ENCODE results near the gene GPR12. TPM values are rescaled to one million over a fixed set of nuclear protein-coding genes. Genes with fewer than 3 reads are reported as not detected.

GPR12 gene
- polyA plus RNA-seq, 6 donors from 2014 or later = 0.11 TPM; not detected in 5

DNA sequence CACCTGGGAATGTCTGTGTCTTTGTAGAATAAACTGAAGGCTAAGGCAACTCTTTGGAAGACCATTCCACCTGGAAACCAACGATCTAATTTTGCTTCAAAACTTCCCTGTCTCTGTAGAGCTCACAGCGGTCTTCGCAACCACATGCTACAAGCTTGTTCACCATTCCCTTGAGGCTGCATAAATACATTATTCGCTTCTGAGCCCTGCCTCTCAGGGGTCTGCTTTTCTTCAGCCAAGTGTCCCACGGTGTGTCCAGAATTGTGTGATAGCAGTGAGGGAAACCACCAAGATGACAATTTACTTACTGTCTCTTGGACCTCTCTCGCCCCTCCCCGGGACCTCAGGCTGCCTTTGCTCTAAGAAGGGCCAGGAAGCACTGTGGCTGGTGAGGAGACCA lies 51.1 kb downstream of the GPR12 start:
- H3K9me3 Mint-ChIP-seq = peaks cover 0 to 10% (median 2%) of the 10 kb centered on the region in 7 donors
- no peak overlapping the region for H3K4me3 Mint-ChIP-seq

DNA sequence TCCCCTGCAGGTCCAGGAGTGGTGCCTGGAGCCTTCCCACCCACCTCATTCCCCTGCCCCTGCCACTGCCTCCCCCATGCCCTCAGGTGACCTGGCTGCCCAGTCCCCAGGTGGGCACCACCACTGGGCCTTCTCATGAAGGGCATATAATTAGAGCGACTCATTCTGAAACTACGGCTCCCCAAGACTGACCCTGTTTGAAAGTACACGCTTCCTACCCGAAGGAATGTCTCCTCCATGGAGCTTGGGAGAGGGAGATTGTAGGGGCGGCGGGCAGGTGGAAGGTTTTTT lies 52.6 kb downstream of the GPR12 start:
- DNase-seq (no peak), ATAC-seq (ENCODE audit: low read depth in 2 of 2) (no peak)
- Mint-ChIP-seq H3K4me3 (no peak overlapping the region), H3K9me3 (peaks cover 0 to 10% (median 0%) of the 10 kb centered on the region in 7 donors), H3K27ac (no peak overlapping the region), H3K36me3 (no peaks in the 10 kb centered on the region), H3K27me3 (peaks cover 14 to 33% (median 16%) of the 10 kb centered on the region in 3 donors), H3K4me1 (no peaks in the 10 kb centered on the region)

More for the DNA sequence above, 51.1 kb downstream of the GPR12 start:
- Mint-ChIP-seq H3K27ac (peak overlapping the region in 1 of 6 donors; percentile 22), H3K4me1 (no peaks in the 10 kb centered on the region), H3K36me3 (no peaks in the 10 kb centered on the region), H3K27me3 (peaks cover 7 to 30% (median 11%) of the 10 kb centered on the region in 3 donors)
- no peak for ATAC-seq (ENCODE audit: low read depth in 2 of 2)
- no peak for DNase-seq

DNA sequence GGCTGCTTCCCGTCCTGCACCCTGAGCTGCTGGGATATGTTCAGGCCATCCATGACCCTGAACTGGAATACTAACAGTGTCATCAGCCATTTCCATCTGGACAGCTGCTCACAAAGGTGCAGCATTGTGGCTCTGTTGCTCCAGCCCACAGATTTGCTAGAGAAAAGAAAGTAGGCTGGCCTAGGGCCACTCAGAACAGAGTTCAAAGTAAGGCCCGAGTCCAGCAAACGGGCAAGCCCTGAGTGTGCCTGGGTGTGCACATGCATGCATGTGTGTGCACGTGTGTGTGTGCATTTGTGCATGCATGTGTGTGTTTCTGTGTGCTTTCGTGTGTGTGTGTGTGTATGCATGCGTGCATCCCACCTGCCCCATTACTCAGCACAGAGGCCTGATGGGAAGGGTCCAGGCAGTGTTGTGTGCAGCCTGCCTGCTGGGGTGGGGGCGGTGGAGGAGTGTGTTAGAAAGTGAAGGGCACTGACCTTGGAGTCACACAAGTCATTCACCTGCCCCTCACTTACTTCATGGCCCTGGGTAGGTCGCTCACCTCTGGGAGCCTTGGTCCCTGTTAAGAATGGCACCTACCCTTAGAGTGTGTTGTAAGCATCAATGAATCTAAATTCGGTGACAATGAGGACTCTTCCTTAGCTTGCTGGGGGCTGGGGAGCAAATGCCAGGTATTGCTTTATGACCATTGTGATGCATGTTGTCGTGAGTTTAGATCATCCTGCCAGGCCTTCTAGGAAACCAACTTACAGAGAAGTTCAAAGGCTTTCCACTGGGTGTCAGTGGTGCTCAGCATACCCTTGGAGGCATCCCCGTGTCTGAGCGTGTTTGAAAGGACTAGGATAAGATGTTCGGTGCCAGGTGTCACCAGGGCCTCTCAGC lies 53.2 kb downstream of the GPR12 start:
- Mint-ChIP-seq H3K27me3 (peaks cover 16 to 33% (median 17%) of the 10 kb centered on the region in 3 donors), H3K36me3 (no peaks in the 10 kb centered on the region), H3K4me3 (no peak overlapping the region), H3K4me1 (no peaks in the 10 kb centered on the region), H3K27ac (no peak overlapping the region), H3K9me3 (peaks cover 0 to 6% (median 0%) of the 10 kb centered on the region in 7 donors)
- ATAC-seq (ENCODE audit: low read depth in 2 of 2) (peak in 1 of 2 donors; percentile 58), DNase-seq (peak; percentile 16)

DNA sequence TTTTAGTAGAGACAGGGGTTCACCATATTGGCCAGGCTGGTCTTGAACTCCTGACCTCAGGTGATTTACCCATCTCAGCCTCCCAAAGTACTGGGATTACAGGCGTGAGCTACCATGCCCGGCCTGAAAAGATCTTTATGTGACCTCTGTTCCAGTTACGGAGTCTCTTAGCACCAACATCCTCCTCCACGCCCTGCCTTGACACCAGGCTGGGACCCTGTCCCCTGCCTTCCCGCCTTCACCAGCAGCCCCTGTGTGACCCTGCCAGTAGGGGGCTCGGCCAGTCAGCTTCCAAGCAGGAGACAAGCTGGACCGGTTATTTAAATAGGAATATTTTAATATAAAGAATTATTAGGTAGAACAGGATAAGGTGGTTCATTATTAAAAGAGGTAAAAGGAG lies 54.2 kb downstream of the GPR12 start:
- no peak overlapping the region for H3K27ac Mint-ChIP-seq
- no peaks in the 10 kb centered on the region for H3K4me1 Mint-ChIP-seq
- H3K27me3 Mint-ChIP-seq = peaks cover 16 to 33% (median 17%) of the 10 kb centered on the region in 3 donors
- no peak overlapping the region for H3K4me3 Mint-ChIP-seq
- H3K9me3 Mint-ChIP-seq = no peaks in the 10 kb centered on the region
- no peak for DNase-seq
- ATAC-seq (ENCODE audit: low read depth in 2 of 2) = no peak
- no peaks in the 10 kb centered on the region for H3K36me3 Mint-ChIP-seq

DNA sequence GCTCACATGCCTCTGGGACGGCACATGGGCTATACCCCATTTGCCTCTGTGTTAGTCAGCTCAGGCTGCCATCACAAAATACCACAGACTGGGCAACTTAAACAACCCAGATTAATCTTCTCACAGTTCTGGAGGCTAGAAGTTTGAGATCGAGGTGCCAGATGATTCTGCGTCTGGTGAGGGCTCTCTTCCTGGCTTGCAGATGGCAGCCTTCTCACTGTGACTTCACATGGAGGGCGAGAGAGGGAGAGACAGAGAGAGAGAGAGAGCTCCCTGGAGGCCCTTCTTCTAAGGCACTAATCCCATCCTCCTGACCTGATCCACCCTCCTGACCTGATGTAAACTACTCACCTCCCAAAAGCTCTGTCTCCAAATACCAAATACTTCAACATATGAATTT lies 55.0 kb downstream of the GPR12 start:
- Mint-ChIP-seq H3K27ac (no peak overlapping the region), H3K9me3 (no peaks in the 10 kb centered on the region), H3K36me3 (no peaks in the 10 kb centered on the region), H3K27me3 (peaks cover 16 to 26% (median 17%) of the 10 kb centered on the region in 3 donors), H3K4me1 (no peaks in the 10 kb centered on the region), H3K4me3 (no peak overlapping the region)
- DNase-seq (no peak), ATAC-seq (ENCODE audit: low read depth in 2 of 2) (no peak)

Other genes starting within 250 kb of the GPR12 start
- gene WASF3, start 203.1 kb downstream of the GPR12 start, polyA plus RNA-seq (ENCODE audit: low read depth in 6 of 6) = under 1 TPM in 1 of 6 donors, not detected in 5; 0.13 TPM